HEK293 (cell line): ENCODE measurements around the gene ZNF646.

ENCODE experiments used
- CTCF ChIA-PET: fragments of 350-600 bp; formaldehyde crosslinking; extraction: SDS; loops from one replicate; lab custom pipeline; 2021; ENCODE audit warnings: antibody characterized with exemption; lab: Yijun Ruan, JAX
- POLR2A ChIA-PET: fragments of 300-600 bp; formaldehyde crosslinking; extraction: SDS; loops from one replicate; lab custom pipeline; 2020; ENCODE audit warnings: antibody characterized with exemption, inconsistent platforms; lab: Yijun Ruan, JAX
- H3K27ac ChIP-seq: fragments of 200-500 bp; sonication (Bioruptor generic); 2 replicates; pipeline ENCODE4 v1.5.1; 2014; ENCODE audit warnings: low read depth, low read length, control low read depth, inconsistent platforms; ENCODE audit errors: extremely low read depth
- H3K36me3 ChIP-seq, 2 experiments: fragments of 200-500 bp in 1 of 2; sonication (Bioruptor generic) in 1 of 2; 1 replicate in 1 of 2; 2 replicates in 1 of 2; pipeline ENCODE4 v1.5.1; 2014 to 2017; ENCODE audit warnings: inconsistent platforms in 2 of 2, low read length in 2 of 2; ENCODE audit not compliant: control insufficient read depth in 2 of 2, insufficient read depth in 1 of 2
- H3K4me1 ChIP-seq: fragments of 200-500 bp; sonication (Bioruptor generic); 2 replicates; pipeline ENCODE4 v1.5.1; 2014; ENCODE audit warnings: mild to moderate bottlenecking, low read length, inconsistent platforms; ENCODE audit not compliant: control insufficient read depth, insufficient read depth
- H3K4me3 ChIP-seq: 2 replicates; pipeline ENCODE4 v1.5.1; 2011; ENCODE audit warnings: low read depth, mild to moderate bottlenecking, control low read depth, low read length, moderate library complexity
- H3K9me3 ChIP-seq: fragments of 200-500 bp; sonication (Bioruptor generic); 2 replicates; pipeline ENCODE4 v1.5.1; 2014; ENCODE audit warnings: low read depth, low read length, inconsistent platforms; ENCODE audit not compliant: control insufficient read depth, insufficient read depth
- KLF9 ChIP-seq: fragments of 450-650 bp; formaldehyde crosslinking; IDR thresholded peaks from 2 replicates; pipeline ENCODE4 v1.5.1; 2016; ENCODE audit warnings: missing biosample characterization, missing genetic modification characterization, low read depth
- MZF1 ChIP-seq: fragments of 450-650 bp; formaldehyde crosslinking; IDR thresholded peaks from 2 replicates; pipeline ENCODE4 v1.5.1; 2017; ENCODE audit warnings: missing biosample characterization, missing genetic modification characterization, borderline replicate concordance
- REPIN1 ChIP-seq: fragments of 450-650 bp; formaldehyde crosslinking; IDR thresholded peaks from 2 replicates; pipeline ENCODE4 v1.5.1; 2017; ENCODE audit warnings: missing biosample characterization, missing genetic modification characterization, low read depth
- SP7 ChIP-seq: fragments of 450-650 bp; formaldehyde crosslinking; IDR thresholded peaks from 2 replicates; pipeline ENCODE4 v1.5.1; 2016; ENCODE audit warnings: missing biosample characterization, missing genetic modification characterization
- WT1 ChIP-seq: fragments of 450-650 bp; formaldehyde crosslinking; IDR thresholded peaks from 2 replicates; pipeline ENCODE4 v1.5.1; 2016; ENCODE audit warnings: missing biosample characterization, missing genetic modification characterization
- ZBTB49 ChIP-seq: fragments of 450-650 bp; formaldehyde crosslinking; IDR thresholded peaks from 2 replicates; pipeline ENCODE4 v1.5.1; 2016; ENCODE audit warnings: missing biosample characterization, missing genetic modification characterization, low read depth
- ZNF10 ChIP-seq: fragments of 450-650 bp; formaldehyde crosslinking; IDR thresholded peaks from 2 replicates; pipeline ENCODE4 v1.5.1; 2017; ENCODE audit warnings: missing biosample characterization, missing genetic modification characterization
- ZNF16 ChIP-seq: fragments of 450-650 bp; formaldehyde crosslinking; IDR thresholded peaks from 2 replicates; pipeline ENCODE4 v1.5.1; 2016; ENCODE audit warnings: low read depth, missing biosample characterization, missing genetic modification characterization
- ZNF26 ChIP-seq: fragments of 450-650 bp; formaldehyde crosslinking; IDR thresholded peaks from 2 replicates; pipeline ENCODE4 v1.5.1; 2016; ENCODE audit warnings: missing biosample characterization, missing genetic modification characterization
- ZNF311 ChIP-seq: fragments of 450-650 bp; formaldehyde crosslinking; IDR thresholded peaks from 2 replicates; pipeline ENCODE4 v1.5.1; 2017; ENCODE audit warnings: missing biosample characterization, missing genetic modification characterization, borderline replicate concordance
- ZNF670 ChIP-seq: fragments of 450-650 bp; formaldehyde crosslinking; IDR thresholded peaks from 2 replicates; pipeline ENCODE4 v1.5.1; 2016; ENCODE audit warnings: missing biosample characterization, missing genetic modification characterization, low read depth
- ZSCAN4 ChIP-seq: fragments of 450-650 bp; formaldehyde crosslinking; IDR thresholded peaks from 2 replicates; pipeline ENCODE4 v1.5.1; 2017; ENCODE audit warnings: missing biosample characterization, missing genetic modification characterization
- TF ChIP-seq, protein P1 (sequence below): fragments of 450-650 bp; formaldehyde crosslinking; IDR thresholded peaks from 2 replicates; pipeline ENCODE4 v1.5.1; 2016; ENCODE audit warnings: missing biosample characterization, missing genetic modification characterization
- TF ChIP-seq, protein P2 (sequence below): fragments of 450-650 bp; formaldehyde crosslinking; IDR thresholded peaks from 2 replicates; pipeline ENCODE4 v1.5.1; 2016; ENCODE audit warnings: missing biosample characterization, missing genetic modification characterization, low read depth
- TF ChIP-seq, protein P3 (sequence below): fragments of 450-650 bp; formaldehyde crosslinking; IDR thresholded peaks from 2 replicates; pipeline ENCODE4 v1.5.1; 2017; ENCODE audit warnings: missing biosample characterization, missing genetic modification characterization
- TF ChIP-seq, protein P4 (sequence below): fragments of 450-650 bp; formaldehyde crosslinking; IDR thresholded peaks from 2 replicates; pipeline ENCODE4 v1.5.1; 2016; ENCODE audit warnings: missing biosample characterization, missing genetic modification characterization
- TF ChIP-seq, protein P5 (sequence below): fragments of 450-650 bp; formaldehyde crosslinking; IDR thresholded peaks from 2 replicates; pipeline ENCODE4 v1.5.1; 2016; ENCODE audit warnings: missing biosample characterization, missing genetic modification characterization
- TF ChIP-seq, protein P6 (sequence below): fragments of 450-650 bp; formaldehyde crosslinking; IDR thresholded peaks from 2 replicates; pipeline ENCODE4 v1.5.1; 2016; ENCODE audit warnings: missing biosample characterization, missing genetic modification characterization

Gene ZNF646

GRCh38 chr16:31108035-31108793, 34.0 kb downstream of the ZNF646 start, which contains the start of gene BCKDK:
Gene BCKDK, plus strand, starts transcription at chr16:31108386. Its CDS starts 838 bp downstream, at chr16:31109224.
- no peaks in the 10 kb centered on the region; the same call in none of the 2 replicates for H3K4me1 ChIP-seq
- H3K4me3 ChIP-seq: peak within 1 kb of the TSS; percentile 94
- ChIA-PET POLR2A (interaction anchor here (0.6 to 2.0 kb wide), 4 partner anchors 10 to 73 kb away, joined by 3 to 6 read pairs (median 4); partner anchors contain the start of genes KAT8, ZNF646 and ZNF668), CTCF (interaction anchor here (1.4 kb wide), 1 partner anchor 32 kb away, joined by 3 read pairs; no protein-coding TSS in a partner anchor)
- no peaks in the 10 kb centered on the region for H3K9me3 ChIP-seq
- H3K27ac ChIP-seq: peak within 1 kb of the TSS; percentile 76; the same call in 1 of the 2 replicates
- H3K36me3 ChIP-seq: peaks cover 0 to 40% of the 10 kb centered on the region in 2 experiments; a peak in 1 of 3 replicates
- TF ChIP-seq KLF9 (tag by site-specific recombination) (peak; percentile 68), WT1 (tag by site-specific recombination) (no peak), ZNF670 (tag by site-specific recombination) (no peak), ZNF311 (no peak), REPIN1 (tag by site-specific recombination) (no peak), ZSCAN4 (tag by site-specific recombination) (no peak), SP7 (tag by site-specific recombination) (peak; percentile 26; the same call in 1 of the 2 replicates), ZNF16 (tag by site-specific recombination) (no peak), ZNF26 (tag by site-specific recombination) (no peak), ZBTB49 (tag by site-specific recombination) (no peak), ZNF10 (tag by site-specific recombination) (no peak), MZF1 (no peak)
- TF ChIP-seq, protein P1, sequence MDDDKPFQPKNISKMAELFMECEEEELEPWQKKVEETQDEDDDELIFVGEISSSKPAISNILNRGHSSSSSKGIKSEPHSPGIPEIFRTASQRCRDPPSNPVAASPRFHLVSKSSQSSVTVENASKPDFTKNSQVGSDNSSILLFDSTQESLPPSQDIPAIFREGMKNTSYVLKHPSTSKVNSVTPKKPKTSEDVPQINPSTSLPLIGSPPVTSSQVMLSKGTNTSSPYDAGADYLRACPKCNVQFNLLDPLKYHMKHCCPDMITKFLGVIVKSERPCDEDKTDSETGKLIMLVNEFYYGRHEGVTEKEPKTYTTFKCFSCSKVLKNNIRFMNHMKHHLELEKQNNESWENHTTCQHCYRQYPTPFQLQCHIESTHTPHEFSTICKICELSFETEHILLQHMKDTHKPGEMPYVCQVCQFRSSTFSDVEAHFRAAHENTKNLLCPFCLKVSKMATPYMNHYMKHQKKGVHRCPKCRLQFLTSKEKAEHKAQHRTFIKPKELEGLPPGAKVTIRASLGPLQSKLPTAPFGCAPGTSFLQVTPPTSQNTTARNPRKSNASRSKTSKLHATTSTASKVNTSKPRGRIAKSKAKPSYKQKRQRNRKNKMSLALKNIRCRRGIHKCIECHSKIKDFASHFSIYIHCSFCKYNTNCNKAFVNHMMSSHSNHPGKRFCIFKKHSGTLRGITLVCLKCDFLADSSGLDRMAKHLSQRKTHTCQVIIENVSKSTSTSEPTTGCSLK (tag by site-specific recombination): no peak
- TF ChIP-seq, protein P2, sequence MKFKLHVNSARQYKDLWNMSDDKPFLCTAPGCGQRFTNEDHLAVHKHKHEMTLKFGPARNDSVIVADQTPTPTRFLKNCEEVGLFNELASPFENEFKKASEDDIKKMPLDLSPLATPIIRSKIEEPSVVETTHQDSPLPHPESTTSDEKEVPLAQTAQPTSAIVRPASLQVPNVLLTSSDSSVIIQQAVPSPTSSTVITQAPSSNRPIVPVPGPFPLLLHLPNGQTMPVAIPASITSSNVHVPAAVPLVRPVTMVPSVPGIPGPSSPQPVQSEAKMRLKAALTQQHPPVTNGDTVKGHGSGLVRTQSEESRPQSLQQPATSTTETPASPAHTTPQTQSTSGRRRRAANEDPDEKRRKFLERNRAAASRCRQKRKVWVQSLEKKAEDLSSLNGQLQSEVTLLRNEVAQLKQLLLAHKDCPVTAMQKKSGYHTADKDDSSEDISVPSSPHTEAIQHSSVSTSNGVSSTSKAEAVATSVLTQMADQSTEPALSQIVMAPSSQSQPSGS (tag by site-specific recombination): no peak
- TF ChIP-seq, protein P3, sequence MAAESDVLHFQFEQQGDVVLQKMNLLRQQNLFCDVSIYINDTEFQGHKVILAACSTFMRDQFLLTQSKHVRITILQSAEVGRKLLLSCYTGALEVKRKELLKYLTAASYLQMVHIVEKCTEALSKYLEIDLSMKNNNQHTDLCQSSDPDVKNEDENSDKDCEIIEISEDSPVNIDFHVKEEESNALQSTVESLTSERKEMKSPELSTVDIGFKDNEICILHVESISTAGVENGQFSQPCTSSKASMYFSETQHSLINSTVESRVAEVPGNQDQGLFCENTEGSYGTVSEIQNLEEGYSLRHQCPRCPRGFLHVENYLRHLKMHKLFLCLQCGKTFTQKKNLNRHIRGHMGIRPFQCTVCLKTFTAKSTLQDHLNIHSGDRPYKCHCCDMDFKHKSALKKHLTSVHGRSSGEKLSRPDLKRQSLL (tag by site-specific recombination): peak; percentile 98
- TF ChIP-seq, protein P4, sequence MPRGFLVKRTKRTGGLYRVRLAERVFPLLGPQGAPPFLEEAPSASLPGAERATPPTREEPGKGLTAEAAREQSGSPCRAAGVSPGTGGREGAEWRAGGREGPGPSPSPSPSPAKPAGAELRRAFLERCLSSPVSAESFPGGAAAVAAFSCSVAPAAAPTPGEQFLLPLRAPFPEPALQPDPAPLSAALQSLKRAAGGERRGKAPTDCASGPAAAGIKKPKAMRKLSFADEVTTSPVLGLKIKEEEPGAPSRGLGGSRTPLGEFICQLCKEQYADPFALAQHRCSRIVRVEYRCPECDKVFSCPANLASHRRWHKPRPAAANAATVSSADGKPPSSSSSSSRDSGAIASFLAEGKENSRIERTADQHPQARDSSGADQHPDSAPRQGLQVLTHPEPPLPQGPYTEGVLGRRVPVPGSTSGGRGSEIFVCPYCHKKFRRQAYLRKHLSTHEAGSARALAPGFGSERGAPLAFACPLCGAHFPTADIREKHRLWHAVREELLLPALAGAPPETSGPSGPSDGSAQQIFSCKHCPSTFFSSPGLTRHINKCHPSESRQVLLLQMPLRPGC (tag by site-specific recombination): no peak
- TF ChIP-seq, protein P5, sequence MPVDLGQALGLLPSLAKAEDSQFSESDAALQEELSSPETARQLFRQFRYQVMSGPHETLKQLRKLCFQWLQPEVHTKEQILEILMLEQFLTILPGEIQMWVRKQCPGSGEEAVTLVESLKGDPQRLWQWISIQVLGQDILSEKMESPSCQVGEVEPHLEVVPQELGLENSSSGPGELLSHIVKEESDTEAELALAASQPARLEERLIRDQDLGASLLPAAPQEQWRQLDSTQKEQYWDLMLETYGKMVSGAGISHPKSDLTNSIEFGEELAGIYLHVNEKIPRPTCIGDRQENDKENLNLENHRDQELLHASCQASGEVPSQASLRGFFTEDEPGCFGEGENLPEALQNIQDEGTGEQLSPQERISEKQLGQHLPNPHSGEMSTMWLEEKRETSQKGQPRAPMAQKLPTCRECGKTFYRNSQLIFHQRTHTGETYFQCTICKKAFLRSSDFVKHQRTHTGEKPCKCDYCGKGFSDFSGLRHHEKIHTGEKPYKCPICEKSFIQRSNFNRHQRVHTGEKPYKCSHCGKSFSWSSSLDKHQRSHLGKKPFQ (tag by site-specific recombination): no peak
- TF ChIP-seq, protein P6, sequence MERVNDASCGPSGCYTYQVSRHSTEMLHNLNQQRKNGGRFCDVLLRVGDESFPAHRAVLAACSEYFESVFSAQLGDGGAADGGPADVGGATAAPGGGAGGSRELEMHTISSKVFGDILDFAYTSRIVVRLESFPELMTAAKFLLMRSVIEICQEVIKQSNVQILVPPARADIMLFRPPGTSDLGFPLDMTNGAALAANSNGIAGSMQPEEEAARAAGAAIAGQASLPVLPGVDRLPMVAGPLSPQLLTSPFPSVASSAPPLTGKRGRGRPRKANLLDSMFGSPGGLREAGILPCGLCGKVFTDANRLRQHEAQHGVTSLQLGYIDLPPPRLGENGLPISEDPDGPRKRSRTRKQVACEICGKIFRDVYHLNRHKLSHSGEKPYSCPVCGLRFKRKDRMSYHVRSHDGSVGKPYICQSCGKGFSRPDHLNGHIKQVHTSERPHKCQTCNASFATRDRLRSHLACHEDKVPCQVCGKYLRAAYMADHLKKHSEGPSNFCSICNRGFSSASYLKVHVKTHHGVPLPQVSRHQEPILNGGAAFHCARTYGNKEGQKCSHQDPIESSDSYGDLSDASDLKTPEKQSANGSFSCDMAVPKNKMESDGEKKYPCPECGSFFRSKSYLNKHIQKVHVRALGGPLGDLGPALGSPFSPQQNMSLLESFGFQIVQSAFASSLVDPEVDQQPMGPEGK: peak; percentile 53
